ENCODE measurements around the gene AMMECR1L. TPM values are rescaled to one million over a fixed set of nuclear protein-coding genes. Genes with fewer than 3 reads are reported as not detected.

AMMECR1L gene
- total and polyA plus RNA-seq, 2 experiments from 2014 or later = 7.8 to 17.7 TPM

- TF ChIP-seq, protein P1, sequence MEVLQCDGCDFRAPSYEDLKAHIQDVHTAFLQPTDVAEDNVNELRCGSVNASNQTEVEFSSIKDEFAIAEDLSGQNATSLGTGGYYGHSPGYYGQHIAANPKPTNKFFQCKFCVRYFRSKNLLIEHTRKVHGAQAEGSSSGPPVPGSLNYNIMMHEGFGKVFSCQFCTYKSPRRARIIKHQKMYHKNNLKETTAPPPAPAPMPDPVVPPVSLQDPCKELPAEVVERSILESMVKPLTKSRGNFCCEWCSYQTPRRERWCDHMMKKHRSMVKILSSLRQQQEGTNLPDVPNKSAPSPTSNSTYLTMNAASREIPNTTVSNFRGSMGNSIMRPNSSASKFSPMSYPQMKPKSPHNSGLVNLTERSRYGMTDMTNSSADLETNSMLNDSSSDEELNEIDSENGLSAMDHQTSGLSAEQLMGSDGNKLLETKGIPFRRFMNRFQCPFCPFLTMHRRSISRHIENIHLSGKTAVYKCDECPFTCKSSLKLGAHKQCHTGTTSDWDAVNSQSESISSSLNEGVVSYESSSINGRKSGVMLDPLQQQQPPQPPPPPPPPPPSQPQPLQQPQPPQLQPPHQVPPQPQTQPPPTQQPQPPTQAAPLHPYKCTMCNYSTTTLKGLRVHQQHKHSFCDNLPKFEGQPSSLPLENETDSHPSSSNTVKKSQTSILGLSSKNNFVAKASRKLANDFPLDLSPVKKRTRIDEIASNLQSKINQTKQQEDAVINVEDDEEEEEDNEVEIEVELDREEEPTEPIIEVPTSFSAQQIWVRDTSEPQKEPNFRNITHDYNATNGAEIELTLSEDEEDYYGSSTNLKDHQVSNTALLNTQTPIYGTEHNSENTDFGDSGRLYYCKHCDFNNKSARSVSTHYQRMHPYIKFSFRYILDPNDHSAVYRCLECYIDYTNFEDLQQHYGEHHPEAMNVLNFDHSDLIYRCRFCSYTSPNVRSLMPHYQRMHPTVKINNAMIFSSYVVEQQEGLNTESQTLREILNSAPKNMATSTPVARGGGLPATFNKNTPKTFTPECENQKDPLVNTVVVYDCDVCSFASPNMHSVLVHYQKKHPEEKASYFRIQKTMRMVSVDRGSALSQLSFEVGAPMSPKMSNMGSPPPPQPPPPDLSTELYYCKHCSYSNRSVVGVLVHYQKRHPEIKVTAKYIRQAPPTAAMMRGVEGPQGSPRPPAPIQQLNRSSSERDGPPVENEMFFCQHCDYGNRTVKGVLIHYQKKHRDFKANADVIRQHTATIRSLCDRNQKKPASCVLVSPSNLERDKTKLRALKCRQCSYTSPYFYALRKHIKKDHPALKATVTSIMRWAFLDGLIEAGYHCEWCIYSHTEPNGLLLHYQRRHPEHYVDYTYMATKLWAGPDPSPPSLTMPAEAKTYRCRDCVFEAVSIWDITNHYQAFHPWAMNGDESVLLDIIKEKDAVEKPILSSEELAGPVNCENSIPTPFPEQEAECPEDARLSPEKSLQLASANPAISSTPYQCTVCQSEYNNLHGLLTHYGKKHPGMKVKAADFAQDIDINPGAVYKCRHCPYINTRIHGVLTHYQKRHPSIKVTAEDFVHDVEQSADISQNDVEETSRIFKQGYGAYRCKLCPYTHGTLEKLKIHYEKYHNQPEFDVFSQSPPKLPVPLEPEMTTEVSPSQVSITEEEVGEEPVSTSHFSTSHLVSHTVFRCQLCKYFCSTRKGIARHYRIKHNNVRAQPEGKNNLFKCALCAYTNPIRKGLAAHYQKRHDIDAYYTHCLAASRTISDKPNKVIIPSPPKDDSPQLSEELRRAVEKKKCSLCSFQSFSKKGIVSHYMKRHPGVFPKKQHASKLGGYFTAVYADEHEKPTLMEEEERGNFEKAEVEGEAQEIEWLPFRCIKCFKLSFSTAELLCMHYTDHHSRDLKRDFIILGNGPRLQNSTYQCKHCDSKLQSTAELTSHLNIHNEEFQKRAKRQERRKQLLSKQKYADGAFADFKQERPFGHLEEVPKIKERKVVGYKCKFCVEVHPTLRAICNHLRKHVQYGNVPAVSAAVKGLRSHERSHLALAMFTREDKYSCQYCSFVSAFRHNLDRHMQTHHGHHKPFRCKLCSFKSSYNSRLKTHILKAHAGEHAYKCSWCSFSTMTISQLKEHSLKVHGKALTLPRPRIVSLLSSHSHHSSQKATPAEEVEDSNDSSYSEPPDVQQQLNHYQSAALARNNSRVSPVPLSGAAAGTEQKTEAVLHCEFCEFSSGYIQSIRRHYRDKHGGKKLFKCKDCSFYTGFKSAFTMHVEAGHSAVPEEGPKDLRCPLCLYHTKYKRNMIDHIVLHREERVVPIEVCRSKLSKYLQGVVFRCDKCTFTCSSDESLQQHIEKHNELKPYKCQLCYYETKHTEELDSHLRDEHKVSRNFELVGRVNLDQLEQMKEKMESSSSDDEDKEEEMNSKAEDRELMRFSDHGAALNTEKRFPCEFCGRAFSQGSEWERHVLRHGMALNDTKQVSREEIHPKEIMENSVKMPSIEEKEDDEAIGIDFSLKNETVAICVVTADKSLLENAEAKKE (CRISPR knock-in tag; IDR thresholded peaks at IDR 0.05) = no peak
- TF ChIP-seq POLR2AphosphoS5 (IDR thresholded peaks at IDR 0.05; ENCODE audit: low read depth) = no peak
- no peak for TF ChIP-seq STAT1 (IDR thresholded peaks at IDR 0.05; ENCODE audit: unreplicated experiment)
- no peak for TF ChIP-seq EZH2 (IDR thresholded peaks at IDR 0.05; ENCODE audit: low read depth, unreplicated experiment)
- TF ChIP-seq CTCF (conservative IDR thresholded peaks at IDR 0.05; ENCODE audit: low read depth in 2 of 2) = no peak
Observed at GRCh38 chr2:127865926-127866325, 19.8 kb downstream of the AMMECR1L start (continued).

DNA sequence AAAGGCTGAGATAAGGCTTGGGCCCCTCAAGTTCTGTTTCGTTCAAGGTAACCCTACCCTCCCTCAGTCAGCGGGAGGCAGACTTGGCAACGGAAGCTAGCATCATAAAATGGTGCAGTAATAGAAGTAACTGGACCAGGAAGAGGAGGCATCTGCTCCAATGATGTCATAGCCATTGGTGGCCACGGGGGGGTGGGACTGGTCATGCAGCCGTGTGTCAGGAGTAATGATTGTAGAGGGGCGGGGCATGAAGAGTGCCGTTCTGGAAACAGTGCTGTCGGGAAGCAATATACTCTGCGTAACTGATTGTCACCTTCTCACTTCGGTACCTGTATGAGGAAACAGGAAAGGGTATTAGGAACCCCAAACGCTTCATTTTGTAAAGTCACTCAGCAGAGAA is 20.9 kb downstream of the AMMECR1L start:
- peaks cover 65% of the 10 kb centered on the region for H3K36me3 Mint-ChIP-seq (ENCODE audit: low read depth)
- Histone ChIP-seq H3K79me2 (replicated peaks; ENCODE audit: insufficient read depth) (peaks cover 5% of the 10 kb centered on the region; the same call in 1 of the 2 replicates), H4K20me1 (replicated peaks; ENCODE audit: insufficient read depth) (peaks cover 9% of the 10 kb centered on the region; the same call in 1 of the 2 replicates), H3K27me3 (ENCODE audit: insufficient read depth) (no peaks in the 10 kb centered on the region), H3K4me1 (ENCODE audit: insufficient read depth) (peaks cover 10% of the 10 kb centered on the region), H3K36me3 (ENCODE audit: insufficient read depth) (peaks cover 31% of the 10 kb centered on the region), H3K4me3 (no peak overlapping the region), H3F3A (replicated peaks; ENCODE audit: low read depth) (peaks cover 18% of the 10 kb centered on the region), H2AFZ (no peak overlapping the region), H3K4me2 (no peak overlapping the region), H3K9me2 (ENCODE audit: insufficient read depth) (no peaks in the 10 kb centered on the region), H3K27ac (ENCODE audit: low read depth) (no peak overlapping the region)
- H3K9me3 Mint-ChIP-seq = no peaks in the 10 kb centered on the region
- no peak overlapping the region for H3K4me3 Mint-ChIP-seq
- DNase-seq (ENCODE audit: low spot score) = peak; percentile 21
- peaks cover 20% of the 10 kb centered on the region for H3K4me1 Mint-ChIP-seq
- peaks cover 8% of the 10 kb centered on the region for H3K27me3 Mint-ChIP-seq (ENCODE audit: insufficient read depth, low read depth, poor library complexity)
- no peak overlapping the region for H3K27ac Mint-ChIP-seq
- peak; percentile 25; the same call in 2 of the 3 replicates for ATAC-seq
- TF ChIP-seq STAT1 (IDR thresholded peaks at IDR 0.05; ENCODE audit: unreplicated experiment) (no peak), CTCF (conservative IDR thresholded peaks at IDR 0.05; ENCODE audit: low read depth in 2 of 2) (peak; percentile 12 to 22; a peak in 1 of 4 replicates), EZH2phosphoT487 (IDR thresholded peaks at IDR 0.05; ENCODE audit: unreplicated experiment) (no peak), EZH2 (IDR thresholded peaks at IDR 0.05; ENCODE audit: low read depth, unreplicated experiment) (no peak)
